Esophagus squamous epithelium (tissue), 4 donors: Measurements from ENCODE around the gene SHLD1.

Experiments used
- CTCF ChIP-seq, 6 experiments: fragments of 450-650 bp in 4 of 6; fragments of 200-600 bp in 2 of 6; sonication (generic) in 2 of 6; IDR thresholded peaks; one replicate each; pipeline ENCODE4 v1.5.1; 2016 to 2019; ENCODE audit warnings: antibody characterized with exemption in 6 of 6, mild to moderate bottlenecking in 4 of 6, moderate library complexity in 4 of 6
- POLR2A ChIP-seq, 4 donors: fragments of 450-650 bp; IDR thresholded peaks; one replicate each; pipeline ENCODE4 v1.6.1; 2017; ENCODE audit warnings: antibody characterized with exemption in 4 of 4, mild to moderate bottlenecking in 4 of 4, moderate library complexity in 3 of 4

GRCh38 chr20:5746064-5746463, 4.1 kb upstream of the SHLD1 start:
- no peak for TF ChIP-seq CTCF (IDR thresholded peaks at IDR 0.05)
- no peak for TF ChIP-seq POLR2A (IDR thresholded peaks at IDR 0.05)
